Femur (tissue), 1 donor: Measurements from ENCODE around the gene TRABD.

Experiments
- DNase-seq: peaks from one replicate; pipeline ENCODE4 v3.0.0-alpha.2; 2017

TRABD gene

DNA sequence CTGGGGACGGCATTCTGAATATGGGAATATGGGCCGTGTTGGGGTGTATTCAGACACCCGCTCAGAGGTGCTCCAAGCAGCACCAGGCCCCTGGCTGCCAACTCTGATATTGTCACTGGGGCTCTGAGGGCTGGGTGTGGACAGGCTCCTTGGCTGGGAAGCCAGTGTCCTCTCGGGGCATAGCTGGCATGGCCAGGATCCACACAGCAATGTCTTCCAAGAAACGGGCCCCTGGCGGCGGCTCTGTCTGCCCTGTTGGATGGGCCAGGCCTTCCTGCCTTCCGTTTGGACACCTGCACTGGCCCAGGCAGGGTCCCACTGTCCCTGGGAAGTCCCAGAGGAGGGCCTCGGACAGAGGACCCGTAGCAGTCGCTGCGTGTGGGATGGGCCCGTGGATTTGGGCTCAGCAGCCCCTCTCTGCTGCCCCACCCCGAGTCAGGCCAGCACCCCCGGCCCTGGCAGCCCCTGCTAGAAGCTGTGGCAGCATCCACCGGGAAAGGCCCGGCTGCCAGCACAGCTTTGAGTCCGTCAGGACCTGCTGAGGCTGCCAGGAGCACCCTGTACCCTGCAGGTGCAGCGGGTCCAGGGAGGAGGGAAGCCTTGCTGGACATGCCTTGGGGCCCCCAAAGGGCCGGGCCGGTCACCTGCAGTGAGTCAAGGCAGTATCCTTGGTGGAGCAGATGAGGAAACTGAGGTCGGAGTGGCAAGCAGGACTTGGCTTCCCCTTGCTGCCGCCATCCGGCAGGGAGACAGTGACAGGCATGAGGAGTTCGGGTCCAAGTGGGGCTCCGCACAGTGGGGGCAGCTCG lies 11.1 kb upstream of the TRABD start:
- DNase-seq, result peak; percentile 17

DNA sequence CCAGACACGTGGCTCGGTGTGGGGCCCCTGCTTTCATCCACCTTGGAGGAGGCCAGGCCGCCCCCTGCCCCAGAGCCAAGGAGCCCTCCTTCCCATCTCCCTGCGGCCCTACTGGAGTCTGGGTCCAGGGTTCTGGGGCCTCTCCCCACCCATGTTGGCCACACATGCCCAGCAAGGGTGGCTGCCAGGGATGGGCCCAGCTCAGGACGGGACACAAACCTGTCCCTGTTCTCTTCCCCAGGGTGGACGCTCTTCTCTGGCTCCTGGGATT lies 10.6 kb upstream of the TRABD start:
- peak; percentile 15 for DNase-seq

DNA sequence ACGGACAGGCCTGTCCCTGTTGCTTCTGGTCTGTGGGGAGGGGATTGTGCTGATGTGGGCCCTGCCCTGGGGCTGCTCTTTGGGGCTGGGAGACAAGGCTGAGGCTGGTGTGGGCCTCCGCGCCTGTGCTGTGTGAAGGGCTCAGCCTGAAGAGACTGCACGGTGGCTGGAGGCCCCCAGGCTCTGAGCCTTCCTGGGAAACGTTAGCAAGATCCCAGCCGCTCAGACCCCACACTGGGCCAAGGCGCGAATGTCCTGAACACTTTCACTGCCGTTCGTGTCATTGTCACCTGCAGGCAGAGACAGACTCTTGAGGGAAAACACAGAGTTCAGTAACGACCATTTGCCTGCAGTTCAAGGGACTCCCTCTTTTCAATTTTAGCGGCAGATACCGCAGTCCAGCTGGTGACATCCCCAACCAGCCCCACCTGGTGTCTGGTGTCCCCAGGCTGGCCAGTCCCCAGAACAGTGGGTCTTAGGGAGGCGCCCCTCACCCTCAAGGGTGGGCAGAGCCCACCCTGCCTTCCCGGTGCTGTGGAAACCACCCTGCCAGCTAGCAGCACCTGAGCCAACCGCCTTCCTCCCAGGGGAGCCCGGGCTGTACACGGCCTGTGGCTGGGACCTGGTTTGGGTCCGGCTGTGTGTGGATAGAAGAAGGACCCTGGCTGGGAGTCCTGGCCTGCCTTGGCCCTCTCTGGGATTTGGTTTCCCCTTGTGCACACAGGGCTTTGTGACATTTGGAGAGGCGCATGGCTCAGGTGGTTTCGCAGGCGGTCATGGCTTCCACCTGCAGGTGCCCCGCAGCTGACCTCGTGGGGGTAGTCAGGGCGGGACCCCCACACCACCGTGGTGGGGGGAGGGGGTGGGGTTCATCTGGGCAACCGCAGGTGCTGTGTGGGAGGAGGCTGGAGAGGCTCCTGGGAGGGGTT lies 9.5 kb upstream of the TRABD start:
- peak; percentile 24 for DNase-seq

DNA sequence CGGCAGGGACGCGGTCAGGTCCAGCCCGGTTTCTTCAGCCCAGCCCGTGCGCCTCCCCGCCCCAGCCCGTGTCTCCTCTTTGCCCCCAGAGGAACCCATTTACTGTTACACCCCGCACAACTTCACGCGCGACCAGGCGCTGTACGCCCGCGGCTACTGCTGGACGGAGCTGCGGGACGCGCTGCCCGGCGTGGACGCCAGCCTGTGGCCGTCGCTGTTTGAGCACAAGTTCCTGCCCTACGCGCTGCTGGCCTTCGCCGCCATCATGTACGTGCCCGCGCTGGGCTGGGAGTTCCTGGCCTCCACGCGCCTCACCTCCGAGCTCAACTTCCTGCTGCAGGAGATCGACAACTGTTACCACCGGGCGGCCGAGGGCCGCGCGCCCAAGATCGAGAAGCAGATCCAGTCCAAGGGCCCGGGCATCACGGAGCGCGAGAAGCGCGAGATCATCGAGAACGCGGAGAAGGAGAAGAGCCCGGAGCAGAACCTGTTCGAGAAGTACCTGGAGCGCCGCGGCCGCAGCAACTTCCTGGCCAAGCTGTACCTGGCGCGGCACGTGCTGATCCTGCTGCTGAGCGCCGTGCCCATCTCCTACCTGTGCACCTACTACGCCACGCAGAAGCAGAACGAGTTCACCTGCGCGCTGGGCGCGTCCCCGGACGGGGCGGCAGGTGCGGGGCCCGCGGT lies 8.7 kb upstream of the TRABD start:
- peak; percentile 15 for DNase-seq

DNA sequence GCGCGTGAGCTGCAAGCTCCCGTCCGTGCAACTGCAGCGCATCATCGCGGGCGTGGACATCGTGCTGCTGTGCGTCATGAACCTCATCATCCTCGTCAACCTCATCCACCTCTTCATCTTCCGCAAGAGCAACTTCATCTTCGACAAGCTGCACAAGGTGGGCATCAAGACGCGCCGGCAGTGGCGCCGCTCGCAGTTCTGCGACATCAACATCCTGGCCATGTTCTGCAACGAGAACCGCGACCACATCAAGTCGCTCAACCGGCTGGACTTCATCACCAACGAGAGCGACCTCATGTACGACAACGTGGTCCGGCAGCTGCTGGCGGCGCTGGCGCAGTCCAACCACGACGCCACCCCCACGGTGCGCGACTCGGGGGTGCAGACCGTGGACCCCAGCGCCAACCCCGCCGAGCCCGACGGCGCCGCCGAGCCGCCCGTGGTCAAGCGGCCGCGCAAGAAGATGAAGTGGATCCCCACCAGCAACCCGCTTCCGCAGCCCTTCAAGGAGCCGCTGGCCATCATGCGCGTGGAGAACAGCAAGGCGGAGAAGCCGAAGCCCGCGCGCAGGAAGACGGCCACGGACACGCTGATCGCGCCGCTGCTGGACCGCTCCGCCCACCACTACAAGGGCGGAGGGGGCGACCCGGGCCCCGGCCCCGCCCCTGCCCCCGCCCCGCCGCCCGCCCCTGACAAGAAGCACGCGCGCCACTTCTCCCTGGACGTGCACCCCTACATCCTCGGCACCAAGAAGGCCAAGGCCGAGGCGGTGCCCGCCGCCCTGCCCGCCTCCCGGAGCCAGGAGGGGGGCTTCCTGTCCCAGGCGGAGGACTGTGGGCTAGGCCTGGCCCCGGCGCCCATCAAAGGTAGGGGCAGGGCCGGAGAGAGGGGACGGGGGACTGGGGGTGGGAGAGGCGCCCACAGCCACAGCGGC lies 7.9 kb upstream of the TRABD start:
- DNase-seq, result peak; percentile 21

DNA sequence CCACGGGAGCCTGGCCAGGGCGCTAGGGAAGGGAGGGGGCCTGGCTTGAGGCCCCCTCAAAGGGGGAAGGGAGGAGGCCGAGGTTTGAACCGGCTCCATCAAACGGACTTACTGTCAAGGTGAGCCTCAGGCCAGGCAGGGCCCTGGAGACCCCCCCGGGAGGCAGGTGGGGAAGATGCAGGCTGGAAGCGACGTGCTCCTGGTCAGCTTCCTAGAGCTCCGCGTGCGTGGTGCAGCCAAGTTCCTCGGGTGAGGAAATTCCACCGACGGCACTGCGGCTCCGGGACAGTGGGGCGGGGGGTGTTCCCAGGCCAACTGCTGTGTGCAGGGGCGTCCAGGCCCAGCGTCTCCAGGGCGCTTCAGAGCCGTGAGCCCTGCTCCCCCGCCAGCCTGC lies 7.2 kb upstream of the TRABD start:
- DNase-seq, result peak; percentile 27

DNA sequence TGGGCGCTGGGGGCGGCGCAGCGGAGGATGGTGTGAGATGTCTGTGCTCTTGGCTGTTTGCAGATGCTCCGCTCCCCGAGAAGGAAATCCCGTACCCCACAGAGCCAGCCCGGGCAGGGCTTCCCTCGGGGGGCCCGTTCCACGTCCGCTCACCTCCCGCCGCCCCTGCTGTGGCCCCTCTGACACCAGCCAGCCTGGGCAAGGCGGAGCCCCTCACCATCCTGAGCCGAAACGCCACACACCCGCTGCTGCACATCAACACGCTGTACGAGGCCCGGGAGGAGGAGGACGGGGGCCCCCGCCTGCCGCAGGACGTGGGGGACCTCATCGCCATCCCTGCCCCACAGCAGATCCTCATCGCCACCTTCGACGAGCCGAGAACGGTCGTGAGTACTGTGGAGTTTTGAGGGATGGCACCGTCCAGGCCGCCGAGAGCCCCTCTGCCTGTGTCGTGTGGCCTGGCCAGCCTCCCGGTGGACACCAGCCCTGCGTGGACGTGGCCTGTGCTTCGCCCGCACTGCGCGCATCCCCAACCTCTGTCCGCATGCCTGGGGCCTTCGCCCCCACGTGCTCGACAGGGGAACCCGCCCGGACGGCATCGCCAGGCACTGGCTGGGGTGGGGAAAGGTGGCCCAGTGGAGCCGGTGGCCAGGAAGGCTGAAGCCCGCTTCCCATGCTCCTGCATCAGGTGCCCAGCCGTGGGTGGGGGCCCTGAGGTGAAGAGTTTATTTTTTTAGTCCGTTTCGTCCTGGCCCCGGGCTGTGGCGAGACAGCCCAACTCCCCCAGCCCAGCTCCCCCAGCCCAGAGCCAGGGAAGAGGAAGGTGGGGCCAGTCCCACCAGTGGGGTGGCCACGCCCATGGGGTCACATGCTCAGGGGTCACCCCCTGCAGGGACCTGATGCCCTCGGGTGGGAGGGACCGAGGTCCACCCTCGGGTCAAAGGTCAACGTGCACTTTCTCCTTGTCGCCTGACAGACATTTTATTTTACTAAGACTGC lies 6.5 kb upstream of the TRABD start:
- peak; percentile 16 for DNase-seq

DNA sequence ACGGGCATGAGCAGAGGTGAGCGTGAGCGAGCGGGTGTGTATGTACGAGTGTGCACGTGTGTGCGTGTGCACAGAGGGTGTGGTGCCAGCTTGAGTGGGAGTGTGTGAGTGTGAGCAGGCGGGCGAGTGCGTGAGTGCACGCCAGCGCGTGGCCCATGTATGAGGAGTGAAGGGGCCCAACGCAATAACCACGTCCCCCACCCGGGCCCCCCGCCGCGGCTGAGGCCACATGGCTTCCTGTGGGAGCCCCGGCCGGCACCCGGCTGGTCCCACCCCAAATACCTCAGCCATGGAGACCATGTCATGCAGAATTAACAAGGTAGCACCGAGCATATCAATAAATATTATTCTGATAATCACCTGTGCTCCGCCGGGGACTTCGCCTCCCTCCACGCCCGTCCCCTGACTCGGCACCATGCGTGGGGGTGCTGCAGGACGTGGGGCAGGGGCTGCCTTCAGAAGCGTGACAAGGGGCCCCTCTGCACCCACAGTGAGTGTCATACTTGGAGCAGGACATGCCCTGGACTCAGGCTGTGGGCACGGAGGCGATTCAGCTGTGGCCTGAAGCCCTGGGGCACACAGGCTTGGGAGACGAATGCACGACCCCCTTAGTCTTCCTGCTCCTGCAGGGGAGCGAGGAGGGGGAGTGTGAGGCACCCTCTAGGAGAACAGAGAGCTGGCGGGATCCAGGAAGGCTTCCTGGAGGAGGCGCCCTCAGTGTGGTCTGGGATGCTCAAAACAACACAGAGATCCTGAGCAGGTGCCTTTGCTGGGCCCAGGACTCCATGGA lies 5.6 kb upstream of the TRABD start:
- DNase-seq, result no peak

DNA sequence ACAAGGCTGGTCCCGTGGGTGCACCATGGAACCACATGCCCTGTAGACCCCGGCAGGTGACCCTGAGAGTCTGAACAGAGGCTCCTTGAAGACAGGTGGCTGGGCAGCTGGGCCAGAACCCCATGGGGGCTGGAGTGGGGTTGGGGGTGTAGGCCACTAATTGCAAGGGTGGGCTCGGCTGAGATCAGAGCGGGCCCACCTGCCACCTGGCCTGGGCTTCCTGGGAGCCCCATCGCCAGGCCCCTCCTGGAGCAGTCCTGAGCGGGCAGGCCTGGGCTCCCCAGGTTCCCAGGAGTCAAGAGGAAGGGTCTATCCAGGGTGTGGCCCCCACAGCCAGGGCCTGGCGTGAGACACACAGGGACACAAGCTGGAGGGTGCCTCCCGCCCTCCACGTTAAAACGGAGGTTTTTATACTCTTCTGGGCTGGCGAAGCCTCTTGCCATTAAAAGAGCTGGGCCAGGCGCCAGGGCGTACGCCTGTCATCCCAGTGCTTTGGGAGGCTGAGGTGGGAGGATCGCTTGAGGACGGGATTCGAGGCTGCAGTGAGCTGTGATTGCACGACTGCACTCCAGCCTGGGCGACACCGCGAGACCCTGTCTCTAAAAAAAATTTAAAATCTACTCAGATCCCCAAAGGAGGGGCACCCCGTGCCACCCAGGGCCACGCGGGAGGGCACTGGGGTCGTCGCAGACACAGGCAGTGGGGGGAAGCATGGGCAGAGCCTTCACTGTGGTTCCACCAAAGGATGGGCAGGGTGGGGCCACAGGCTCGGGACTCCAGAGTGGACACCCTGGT lies 4.8 kb upstream of the TRABD start:
- DNase-seq, result no peak

DNA sequence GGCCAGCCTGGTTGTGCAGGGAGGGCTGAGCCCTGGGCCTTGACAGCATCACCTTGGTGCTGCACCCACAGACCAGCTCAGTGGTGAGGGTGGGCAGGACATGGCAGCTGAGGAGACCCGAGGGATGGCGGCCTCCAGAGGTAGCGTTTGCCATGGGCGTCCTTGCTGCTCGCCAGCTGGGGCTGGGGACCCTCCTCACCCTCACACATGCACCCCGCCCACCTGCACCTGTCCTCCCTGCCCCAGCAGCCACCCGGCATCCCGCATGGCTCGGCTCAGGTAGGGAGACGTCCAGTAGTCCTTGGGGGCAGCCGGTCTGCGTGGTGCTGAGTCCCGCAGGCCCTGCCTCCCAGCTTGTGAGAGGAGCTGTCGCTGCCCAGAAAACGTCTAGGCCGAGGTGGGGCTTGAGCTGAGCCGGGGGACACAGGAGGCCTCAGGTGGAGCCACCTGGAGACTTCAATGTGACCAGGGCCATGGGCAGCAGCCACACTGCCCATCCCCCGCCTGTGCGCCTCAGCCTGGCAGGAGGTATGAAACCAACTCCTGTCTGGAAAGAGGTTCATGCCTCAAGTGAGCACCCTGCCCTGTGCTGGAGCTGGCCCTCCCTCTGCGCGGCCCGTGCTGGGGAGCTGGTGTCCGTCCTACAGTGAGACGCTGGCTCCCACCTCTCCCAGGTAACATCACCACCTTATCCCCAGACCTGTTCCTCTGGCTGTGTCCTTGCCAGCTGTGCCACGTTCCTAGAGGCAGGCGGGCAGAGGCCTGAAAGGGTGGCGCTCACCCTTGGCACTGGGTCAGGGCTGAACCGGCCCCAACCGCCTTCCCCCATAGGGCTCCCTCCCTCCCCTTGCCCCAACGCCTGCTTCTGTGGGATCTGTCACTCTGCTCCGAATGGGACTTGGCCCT lies 3.3 kb upstream of the TRABD start:
- DNase-seq, result peak; percentile 37

DNA sequence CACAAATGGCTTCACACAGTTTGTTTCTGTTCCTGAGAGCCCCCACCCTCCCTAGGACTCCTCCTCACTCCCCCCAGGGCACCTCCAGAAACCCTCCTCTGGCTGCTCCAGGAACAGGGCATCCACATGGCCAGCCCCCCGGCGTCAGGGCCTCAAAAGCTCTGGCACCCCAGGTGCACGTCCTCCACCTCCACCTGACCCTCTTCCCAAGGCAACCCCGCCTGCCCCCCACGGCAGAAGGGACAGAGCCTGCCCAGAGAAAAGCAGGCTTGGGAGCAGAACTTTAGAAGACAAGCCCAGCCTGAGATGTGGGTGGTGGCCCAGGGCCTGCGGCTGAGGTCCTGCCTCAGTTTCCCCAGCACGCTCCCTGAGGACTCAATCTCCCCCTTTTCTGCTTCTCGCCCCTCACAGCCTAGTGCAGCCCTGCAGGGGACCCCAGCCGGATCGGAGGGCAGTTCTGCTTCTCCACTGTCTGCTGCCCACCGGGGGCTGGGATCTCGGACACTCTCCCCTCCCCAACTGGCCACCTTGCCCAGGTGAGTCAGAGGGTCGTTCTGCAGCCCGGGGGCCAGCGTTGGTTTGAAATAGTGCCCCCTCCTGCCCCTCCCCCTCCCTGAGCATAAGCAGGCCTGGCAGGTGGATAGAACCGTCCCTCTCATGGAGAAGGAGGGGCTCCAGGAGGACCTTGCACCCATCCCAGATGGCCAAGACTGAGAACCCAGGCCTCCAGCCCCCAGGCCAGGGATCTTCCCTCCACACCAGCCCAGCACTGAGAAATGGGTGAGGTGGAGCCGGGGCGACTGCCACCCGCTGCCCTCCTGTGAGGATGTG lies 2.4 kb upstream of the TRABD start:
- DNase-seq, result peak; percentile 27

DNA sequence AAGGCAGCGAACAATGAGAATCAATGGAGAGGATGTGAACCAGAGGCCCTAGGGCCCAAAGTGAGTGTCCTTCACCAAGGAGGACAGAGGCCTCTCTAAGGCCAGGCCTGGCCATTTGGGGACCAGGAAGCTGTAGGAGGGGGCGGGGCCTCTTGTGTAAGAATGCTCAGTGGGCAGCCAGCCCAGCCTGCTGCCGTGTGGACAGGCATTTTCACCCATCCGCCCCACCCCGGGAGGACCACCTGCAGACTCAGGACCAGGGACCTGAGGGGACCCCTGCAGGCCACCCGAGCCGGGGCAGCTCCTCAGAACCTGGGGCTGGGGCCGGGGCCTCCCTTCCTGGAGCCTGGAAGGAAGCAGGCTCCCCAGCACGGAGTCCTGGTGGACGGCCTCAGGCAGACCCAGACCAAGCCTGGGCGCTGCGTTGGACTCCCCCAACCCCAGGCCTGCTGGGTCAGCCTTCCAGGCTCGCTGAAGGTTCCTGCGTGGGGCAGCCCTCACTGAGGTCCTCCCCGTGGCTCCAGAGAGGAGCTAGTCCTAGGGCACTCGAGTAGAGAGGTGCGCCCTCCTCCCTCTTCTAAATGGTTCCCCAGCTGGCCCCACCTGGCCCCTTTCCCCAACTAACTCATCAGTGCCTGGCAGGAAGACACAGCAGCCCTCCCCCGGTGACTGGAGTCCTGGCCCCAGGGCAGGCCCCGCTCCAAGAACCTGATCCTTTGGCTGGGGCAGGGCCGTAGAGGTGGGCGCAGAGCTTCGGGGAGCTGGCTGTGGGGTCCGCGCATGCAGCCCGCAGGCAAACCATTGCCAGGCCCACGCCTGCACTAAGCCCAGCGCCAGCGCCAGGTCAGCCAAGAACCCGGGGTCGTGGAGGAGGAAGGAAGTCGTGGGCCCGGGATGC lies 1.5 kb upstream of the TRABD start:
- peak; percentile 77 for DNase-seq

DNA sequence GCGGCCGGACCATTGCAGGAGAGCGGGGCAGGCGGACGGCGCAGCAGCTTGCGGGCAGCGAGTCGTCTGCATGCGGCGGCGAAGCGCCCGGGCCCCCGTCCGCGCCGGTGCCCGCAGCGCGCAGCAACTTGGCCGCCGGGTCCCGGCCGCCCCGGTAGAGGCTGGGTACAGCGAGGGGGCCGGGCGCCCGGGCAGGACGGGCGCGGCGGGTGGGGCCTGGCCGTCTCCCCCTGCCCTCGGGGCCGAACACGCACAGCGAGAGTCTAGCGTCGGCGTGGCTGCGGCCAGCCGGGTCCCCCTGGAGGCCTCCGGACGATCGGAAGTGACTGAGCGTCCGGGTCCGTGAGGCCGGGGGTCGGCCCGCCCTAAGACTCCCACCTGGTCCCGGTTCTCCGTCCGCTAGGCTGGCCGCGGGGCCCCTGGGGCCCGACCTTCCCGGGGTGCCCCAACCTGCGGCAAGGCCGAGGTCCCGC lies 775 bp upstream of the TRABD start:
- peak; percentile 49 for DNase-seq

DNA sequence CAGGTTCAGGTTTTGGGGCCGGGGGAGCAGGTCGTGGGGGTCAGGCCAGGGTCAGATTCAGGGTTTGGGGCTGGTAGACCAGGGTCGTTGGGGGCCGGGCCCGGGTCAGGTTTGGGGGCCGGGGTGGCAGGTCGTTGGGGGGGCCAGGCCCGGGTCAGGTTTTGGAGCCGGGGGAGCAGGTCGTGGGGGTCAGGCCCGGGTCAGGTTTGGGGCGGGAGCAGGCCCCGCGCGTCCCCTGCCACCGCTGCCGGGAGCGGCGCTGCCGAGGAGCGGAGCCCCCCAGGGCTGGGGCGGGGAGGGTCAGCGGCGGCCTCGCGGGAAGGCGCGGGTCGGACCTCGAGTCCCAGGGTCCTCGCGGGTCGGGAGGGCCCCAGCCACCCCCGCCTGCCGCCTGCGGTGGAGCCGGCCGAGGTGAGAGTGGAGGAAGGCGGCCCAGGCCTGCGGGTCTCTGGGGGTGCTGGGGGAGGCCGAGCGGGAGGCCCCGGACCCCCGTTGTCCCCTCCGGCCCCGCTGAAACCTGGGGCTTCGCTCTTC lies 535 bp downstream of the TRABD start:
- peak; percentile 42 for DNase-seq

DNA sequence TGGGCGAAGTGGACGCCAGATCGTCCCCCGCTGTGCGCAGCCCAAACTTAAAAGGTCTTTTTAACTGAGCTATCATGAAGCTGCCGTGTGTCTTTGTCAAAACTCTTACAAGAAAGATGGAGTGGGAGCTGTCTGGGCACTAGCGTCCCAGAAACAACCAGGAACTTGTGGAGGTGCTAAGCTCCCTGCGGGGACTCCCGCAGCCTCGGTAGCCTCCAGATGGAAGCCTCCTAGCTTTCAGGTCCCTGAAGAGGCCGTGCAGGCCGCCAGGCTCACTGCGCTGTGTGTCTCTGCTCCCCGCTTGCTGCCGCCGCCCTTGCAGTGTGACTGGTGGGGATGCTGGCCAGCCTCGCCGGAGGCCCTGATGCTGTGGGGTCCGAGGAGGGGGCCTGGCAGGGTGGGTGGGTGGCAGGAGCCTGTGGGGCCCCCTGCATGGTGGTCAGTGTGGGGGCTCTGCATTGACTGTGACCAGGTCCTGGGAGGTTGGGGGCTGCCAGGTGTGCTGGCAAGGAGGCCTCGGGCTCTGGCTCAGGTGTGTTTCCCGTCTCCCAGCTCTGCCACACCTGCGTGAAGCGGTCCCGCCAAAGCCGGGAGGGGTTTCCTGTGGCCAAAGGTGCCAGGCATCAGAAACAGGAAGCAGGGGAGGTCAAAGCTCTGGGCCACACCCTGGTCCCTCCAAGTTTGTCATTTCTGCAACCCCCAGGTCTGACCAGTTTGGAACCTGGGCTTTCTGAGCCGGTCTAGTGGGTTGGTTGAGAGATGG lies 1.2 kb downstream of the TRABD start:
- peak; percentile 39 for DNase-seq
